GM18502 (cell line): ENCODE results near the gene SLC1A1.

Experiments
- ATAC-seq: cut with Tn5 transposase; IDR thresholded peaks from one replicate; pipeline ENCODE4 v1.9.1; 2021; ENCODE audit warnings: mild to moderate bottlenecking; ENCODE audit not compliant: unreplicated experiment, poor library complexity

Gene SLC1A1

GRCh38 chr9:4489919-4490704 is at the start of gene SLC1A1:
TSS of gene SLC1A1 (plus strand) at chr9:4490468. CDS start at chr9:4490680, 212 bp downstream.
- ATAC-seq, result peak; percentile 82

GRCh38 chr9:4442806-4443205 is 47.5 kb upstream of the SLC1A1 start:
- ATAC-seq, result no peak

- ATAC-seq, result no peak
Measured at GRCh38 chr9:4443439-4443838, 46.8 kb upstream of the SLC1A1 start.

GRCh38 chr9:4461437-4461836 is 28.8 kb upstream of the SLC1A1 start:
- ATAC-seq, result no peak

- ATAC-seq, result no peak
Measured at GRCh38 chr9:4463824-4464223, 26.4 kb upstream of the SLC1A1 start.

GRCh38 chr9:4464911-4465513 is 25.3 kb upstream of the SLC1A1 start:
- peak; percentile 95 for ATAC-seq

- no peak for ATAC-seq
Measured at GRCh38 chr9:4465910-4466309, 24.4 kb upstream of the SLC1A1 start.

- no peak for ATAC-seq
Measured at GRCh38 chr9:4475301-4475700, 15.0 kb upstream of the SLC1A1 start.

- peak; percentile 29 for ATAC-seq
Measured at GRCh38 chr9:4486176-4486575, 4.1 kb upstream of the SLC1A1 start.

- ATAC-seq, result no peak
Measured at GRCh38 chr9:4489562-4489918, 728 bp upstream of the SLC1A1 start.

- peak; percentile 19 for ATAC-seq
Measured at GRCh38 chr9:4490705-4491625, 697 bp downstream of the SLC1A1 start.

GRCh38 chr9:4491626-4491975 is 1.3 kb downstream of the SLC1A1 start:
- no peak for ATAC-seq

- no peak for ATAC-seq
Measured at GRCh38 chr9:4494332-4494731, 4.1 kb downstream of the SLC1A1 start.

- ATAC-seq, result no peak
Measured at GRCh38 chr9:4494806-4495205, 4.5 kb downstream of the SLC1A1 start.

- no peak for ATAC-seq
Measured at GRCh38 chr9:4495537-4495936, 5.3 kb downstream of the SLC1A1 start.

- ATAC-seq, result no peak
Measured at GRCh38 chr9:4496497-4496896, 6.2 kb downstream of the SLC1A1 start.

- no peak for ATAC-seq
Measured at GRCh38 chr9:4497395-4497794, 7.1 kb downstream of the SLC1A1 start.

GRCh38 chr9:4497855-4498254 is 7.6 kb downstream of the SLC1A1 start:
- ATAC-seq, result peak; percentile 45

- no peak for ATAC-seq
Measured at GRCh38 chr9:4499917-4500316, 9.6 kb downstream of the SLC1A1 start.

- no peak for ATAC-seq
Measured at GRCh38 chr9:4501147-4501507, 10.9 kb downstream of the SLC1A1 start.

GRCh38 chr9:4502444-4502843 is 12.2 kb downstream of the SLC1A1 start:
- ATAC-seq, result no peak
